HG03139 (cell line): Measurements from ENCODE around the gene ZMYM4.
"Not testable (repeated sequence)": the region's sequence is repeated elsewhere in the genome, so short reads cannot be mapped to it uniquely, and the experiment has no call there.

Experiments
- ATAC-seq: cut with Tn5 transposase; IDR thresholded peaks from one replicate; pipeline ENCODE4 v1.9.1; 2021; ENCODE audit not compliant: unreplicated experiment

Gene ZMYM4

DNA sequence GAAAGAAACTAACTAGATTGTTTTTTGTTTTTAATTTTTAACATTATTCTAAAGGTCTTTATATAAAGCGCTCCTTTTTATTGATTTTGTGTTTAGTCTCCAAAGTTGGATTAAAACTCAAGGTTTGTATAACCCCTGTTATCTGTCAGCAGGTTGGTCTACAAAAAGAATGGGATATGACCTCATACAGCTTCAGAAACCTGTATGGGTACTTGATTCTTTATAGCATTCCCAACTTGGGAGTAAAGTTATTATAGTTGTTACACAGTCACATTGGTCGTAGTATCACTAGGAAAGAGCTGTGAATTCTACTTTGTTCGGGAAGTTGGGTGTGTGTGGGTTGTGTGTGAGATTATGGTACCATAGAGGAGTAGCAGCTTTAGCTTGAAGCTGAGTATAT is 52.4 kb downstream of the ZMYM4 start:
- ATAC-seq = no peak

DNA sequence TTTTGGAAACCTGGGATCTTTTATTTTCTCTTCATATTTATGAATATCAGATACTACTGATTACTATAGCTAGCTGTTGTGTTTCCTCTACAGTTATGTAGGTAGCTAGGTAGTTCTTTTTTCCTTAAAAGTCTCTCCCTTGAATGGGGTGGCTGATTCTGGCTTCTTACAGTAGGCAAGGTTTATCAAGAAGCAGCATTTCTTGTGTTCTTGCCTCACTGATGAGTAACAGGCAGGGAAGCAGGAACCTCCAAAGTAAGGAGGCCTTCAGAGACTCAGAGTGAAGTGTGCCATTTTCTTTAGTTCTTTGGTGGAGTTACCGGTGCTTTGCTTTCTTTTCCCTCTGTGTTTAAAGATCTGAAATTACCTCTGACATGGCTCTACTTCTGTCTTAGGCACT is 56.0 kb downstream of the ZMYM4 start:
- no peak for ATAC-seq

DNA sequence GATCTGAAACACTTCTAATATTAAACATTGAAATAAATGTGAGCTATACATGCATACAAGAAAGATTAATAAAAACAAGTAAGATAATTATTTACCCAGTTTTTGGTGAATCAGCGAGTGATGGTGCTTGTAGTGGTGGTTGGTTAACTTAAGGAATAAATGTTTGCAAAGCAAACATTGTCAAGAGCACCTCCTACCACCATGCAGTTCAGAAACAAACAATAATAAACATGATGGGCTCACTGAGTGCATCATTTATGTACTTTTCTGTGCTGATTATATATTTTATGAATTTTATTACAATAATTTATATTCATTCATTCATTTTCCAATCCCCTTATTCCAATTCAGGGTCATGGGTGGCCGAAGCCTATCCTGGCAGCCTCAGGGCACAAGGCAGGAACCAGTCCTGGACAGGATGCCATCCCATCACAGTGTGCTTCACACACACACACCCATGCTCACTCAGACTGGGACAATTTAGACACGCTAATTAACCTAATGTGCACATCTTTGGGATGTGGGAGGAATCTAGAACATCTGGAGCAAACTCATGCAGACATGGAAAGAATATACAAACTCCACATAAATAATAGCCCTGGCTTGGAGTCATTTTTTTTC is 57.8 kb downstream of the ZMYM4 start:
- ATAC-seq = no peak

DNA sequence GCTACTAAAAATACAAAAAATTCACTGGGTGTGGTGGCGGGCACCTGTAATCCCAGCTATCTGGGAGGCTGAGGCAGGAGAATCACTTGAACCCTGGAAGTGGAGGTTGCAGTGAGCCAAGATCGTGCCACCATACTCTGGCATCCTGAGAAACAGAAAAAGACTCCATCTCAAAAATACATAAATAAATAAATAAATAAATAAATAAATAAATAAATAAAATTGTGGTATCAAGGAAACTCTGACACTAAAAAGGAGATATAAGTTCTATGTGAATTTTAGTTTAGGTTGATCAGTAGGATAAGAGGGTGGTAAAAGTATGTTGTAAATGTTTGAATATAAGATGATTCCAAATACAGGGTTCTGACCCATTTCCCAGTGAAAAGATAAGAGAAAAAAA is 63.1 kb downstream of the ZMYM4 start:
- not testable (repeated sequence) for ATAC-seq

DNA sequence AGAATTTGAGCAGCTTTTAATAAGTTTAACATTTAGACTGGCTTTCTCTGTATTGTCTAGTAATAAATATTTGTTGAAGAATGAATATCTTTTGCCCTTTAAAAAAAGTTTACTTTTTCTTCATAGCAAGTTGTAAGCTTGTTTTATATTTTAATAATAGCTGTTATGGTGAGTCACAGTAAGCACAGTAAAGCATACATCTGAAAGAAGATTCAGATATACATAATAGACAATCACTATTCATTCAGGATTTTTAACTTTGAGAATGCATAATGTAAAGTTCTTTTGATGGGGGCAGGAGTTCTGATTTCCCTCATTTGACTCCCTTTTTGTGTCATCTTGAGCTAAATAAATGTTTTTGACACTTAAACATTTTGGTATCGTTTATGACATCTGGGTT is 66.0 kb downstream of the ZMYM4 start:
- no peak for ATAC-seq

DNA sequence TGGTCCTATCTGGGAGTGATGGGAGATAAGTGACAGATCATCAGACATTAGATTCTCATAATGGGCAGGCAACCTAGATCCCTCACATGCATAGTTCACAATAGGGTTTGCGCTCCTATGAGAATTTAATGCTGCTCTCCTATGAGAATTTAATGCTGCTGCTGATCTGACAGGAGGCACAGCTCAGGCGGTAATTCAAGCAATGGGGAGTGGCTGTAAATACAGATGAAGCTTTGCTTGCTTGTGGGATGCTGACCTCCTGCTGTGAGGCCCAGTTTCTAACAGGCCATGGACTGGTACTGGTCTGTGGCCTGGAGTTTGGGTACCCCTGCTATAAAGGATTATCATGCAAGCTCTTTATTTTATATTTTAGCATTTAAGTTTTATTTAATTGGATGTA is 72.0 kb downstream of the ZMYM4 start:
- ATAC-seq = no peak

DNA sequence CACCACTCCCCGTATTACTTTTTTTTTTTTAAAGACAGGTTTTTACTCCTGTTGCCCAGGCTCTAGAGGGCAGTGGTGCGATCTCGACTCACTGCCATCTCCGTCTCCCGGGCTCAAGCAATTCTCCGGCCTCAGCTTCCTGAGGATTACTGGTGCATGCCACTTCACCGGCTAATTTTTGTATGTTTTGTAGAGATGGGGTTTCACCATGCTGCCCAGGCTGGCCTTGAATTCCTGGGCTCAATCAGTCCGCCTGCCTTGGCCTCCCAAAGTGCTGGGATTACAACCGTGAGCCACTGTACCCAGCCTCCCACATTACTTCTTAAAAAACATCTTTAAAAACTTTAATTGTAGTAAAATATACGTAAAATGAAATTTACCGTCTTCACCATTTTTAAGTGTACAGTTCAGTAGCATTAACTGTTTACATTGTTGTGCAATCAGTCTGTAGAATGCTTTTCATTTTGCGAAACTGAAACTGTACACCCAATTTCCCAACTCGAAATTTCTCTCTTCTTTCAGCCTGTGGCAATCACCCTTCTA is 77.0 kb downstream of the ZMYM4 start:
- no peak for ATAC-seq

DNA sequence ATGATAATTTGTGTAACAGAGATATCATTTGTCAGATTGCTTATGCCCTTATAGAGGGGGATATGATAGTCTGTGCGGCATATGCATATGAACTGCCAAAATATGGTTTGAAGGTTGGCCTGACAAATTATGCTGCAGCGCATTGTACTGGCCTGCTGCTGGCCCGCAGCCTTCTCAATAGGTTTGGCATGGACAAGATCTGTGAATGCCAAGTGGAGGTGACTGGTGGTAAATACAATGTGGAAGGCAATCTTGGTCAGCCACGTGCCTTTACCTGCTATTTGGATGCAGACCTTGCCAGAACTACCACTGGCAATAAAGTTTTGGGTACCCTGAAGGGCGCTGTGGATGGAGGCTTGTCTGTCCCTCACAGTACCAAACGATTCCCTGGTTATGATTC is 82.4 kb downstream of the ZMYM4 start:
- no peak for ATAC-seq

DNA sequence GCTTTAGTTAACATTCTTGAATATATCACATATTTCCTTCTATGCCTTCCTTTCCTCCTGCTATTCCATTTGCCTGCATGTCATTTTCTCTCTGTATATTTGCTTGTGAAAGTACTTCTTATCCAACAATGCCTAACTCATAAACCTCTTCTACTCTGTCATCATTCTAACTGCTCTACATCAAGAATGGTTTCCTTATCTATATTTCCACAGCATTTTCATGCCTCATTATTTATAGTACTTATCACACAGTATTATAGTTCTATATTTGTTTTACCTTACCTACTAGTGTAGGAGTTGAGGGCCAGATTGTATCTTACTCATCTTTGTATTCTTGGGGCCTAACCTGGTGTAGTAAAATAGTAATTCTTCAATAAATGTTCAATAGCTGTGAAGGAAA is 91.5 kb downstream of the ZMYM4 start:
- ATAC-seq = no peak

DNA sequence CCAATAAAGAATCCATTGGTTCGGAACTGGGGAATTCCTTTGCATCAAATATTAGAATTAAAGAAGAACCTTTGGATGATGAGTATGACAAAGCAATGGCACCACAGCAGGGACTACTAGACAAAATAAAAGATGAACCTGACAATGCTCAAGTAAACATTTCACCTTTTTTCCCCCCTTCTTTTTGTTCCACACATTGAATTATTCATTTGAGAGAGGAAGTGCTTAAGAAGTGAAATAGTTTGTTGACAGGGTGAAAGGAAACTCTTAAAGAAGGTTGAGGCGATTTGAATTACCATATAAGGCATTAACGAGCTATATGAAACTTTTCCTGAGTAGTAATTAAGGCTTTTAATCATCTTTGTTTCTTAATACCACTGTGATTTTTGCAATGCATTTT is 93.1 kb downstream of the ZMYM4 start:
- ATAC-seq = no peak

DNA sequence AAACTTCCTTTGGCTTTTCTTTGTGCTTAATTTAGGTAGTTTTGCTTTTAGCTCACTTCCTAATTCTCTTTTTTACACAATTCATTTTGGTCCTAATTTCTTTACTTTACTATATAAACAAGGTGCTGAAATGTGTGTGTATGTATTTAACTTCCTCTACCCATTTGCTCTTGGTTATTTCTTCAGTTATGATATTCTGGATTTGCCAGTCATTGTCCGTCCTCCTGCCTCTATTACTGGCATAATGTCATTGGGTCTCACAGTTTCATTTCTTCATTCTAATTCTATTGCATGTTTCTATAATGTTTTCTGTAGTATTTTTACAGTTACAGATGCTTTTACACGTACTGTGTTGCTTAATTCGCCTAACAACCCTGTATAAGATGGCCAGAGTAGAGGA is 96.2 kb downstream of the ZMYM4 start:
- ATAC-seq = no peak

DNA sequence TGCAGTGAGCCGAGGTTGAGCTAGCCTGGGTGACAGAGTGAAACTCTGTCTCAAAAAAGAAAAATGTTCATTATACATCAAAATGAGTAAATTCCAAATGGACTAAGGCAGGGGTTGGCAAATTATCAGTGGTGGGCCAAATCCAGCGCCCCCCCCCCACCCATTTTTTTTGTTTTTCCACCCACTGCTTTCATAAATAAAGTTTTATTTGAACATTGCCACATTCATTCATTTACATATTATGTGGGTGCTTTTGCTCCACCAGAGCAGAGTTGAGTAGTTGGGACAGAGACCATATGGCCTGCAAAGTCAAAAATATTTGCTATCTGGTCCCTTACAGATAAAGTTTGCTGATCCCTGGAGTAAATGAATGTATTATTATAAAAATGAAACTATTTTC is 99.4 kb downstream of the ZMYM4 start:
- no peak for ATAC-seq

DNA sequence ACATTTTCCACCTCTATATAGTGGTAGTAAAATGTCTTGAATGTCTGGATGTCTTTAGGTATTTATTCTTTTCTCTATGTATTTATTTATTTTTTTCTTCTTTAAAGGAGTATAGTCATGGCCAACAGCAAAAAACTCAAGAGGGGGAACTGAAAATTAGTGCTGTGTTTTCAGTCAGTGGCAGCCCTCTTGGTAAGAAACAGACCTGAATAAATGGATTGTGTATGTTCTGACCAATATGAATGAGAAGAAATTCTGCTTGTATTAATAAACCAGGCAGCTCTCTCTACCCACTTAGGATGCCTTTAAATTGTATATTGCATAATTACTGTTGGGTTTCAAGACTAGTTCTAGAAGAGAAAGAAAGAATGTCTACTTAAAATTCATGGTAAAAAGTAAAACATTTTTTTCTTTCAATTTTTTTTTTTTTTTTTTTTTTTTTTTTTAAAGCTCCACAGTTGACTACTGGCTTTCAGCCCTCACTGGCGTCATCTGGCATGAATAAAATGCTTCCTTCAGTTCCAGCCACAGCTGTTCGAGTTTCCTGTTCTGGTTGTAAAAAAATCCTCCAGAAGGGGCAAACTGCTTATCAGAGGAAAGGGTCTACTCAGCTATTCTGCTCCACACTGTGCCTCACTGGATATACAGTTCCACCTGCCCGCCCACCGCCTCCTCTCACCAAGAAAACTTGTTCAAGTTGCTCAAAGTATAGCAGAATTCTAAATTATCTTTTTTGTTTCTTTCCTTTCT is 101.6 kb downstream of the ZMYM4 start:
- no peak for ATAC-seq

DNA sequence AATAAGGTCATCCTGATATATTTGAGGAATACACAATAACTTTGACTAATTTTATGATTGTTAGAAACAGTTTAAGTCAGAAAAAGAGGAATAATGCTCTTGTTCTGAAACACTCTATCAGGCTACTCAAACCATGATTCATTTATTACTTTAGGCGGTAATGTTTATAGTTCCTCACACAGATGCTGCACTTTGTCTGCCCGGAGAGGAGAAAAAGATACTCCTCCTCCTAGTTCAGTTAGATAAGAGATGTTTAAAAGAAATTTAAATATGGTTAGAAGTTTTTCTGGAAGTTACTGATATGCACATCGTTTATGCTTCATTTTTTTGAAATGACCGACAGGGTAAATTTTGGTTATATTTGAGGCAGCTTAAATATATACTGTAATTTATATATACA is 103.0 kb downstream of the ZMYM4 start:
- no peak for ATAC-seq

DNA sequence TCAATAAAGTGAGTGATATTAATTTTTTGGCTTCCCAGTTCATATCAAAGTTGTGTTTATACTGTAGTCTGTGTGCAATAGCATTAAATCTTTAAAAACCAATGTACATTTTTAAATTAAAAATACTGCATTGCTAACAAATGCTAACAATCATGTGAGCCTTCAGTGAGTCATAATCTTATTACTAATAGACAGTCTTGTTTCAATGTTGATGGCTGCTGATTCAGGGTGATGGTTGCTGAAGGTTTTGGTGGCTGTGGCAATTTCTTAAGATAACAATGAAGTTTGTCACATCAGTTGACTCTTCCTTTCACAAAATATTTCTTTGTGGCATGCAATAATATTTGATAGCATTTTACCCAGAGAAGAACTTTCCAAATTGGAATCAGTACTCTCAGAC is 109.0 kb downstream of the ZMYM4 start:
- ATAC-seq = no peak

DNA sequence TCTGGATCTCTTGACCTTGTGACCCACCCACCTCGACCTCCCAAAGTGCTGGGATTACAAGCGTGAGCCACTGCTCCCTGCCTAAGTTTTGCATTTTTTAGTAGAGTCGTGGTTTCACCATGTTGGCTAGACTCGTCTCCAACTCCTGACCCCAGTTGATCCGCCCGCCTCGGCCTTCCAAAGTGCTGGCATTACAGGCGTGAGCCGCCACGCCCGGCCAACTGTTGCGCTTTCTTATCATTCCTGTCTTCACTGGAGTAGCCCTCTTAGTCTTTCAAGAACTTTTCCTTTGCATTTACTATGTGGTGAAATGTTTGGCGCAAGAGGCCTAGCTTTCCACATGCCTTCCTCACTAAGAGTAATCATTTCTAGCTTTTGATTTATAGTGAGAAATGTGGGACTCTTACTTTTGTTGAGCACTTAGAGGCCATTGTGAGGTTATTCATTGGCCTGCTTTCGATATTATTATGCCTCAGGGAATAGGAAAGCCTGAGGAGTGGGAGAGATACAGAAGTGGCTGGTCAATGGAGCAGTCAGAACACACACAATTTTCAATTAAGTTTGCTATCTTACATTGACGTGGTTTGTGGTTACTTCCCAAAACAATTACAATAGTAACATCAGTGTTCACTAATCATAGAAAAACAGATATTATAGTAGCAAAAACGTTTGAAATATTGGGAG is 111.0 kb downstream of the ZMYM4 start:
- no peak for ATAC-seq

DNA sequence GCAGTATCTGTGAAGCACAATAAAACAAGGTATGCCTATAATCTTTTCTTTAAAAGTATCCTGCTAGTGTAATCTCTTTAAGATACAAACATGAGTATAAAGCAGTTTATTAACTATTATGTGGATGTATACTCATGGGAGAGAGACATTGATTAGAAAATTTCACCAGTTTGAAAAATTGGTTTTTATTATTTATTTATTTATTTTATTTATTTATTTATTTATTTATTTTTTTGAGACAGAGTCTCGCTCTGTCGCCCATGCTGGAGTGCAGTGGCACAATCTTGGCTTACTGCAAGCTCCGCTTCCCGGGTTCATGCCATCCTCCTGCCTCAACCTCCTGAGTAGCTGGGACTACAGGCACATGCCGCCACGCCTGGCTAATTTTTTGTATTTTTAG is 111.6 kb downstream of the ZMYM4 start:
- ATAC-seq = not testable (repeated sequence)

DNA sequence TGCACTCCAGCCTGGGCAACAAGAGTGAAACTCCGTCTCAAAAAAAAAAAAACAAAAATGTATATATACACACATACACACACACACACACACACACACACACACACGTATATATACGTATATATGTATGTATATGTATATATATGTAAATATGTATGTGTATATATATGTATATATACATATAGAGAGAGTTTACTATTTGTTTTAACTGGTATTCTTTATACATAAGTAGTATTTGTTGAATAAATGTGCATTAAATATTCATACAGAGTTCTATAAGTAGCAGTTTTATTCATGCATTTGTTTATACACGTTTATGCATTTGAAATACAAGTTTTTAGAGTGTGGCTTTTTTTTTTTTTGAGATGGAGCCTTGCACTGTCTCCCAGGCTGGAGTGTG is 113.6 kb downstream of the ZMYM4 start:
- no peak for ATAC-seq

DNA sequence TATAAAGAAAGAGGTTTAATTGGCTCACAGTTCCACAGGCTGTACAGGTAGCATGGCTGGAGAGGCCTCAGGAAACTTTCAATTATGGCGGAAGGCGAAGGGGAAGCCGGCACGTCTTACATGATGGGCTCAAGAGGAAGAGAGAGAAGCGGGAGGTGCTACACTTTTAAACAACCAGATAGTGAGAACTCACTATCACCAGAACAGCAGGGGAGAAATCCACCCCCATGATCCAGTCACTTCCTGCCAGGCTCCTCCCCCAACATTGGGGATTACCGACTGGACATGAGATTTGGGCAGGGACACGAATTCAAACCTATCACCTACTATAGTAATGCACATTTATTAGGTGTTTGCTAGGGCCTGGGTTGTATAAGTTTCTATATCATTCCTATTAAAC is 117.8 kb downstream of the ZMYM4 start:
- no peak for ATAC-seq

DNA sequence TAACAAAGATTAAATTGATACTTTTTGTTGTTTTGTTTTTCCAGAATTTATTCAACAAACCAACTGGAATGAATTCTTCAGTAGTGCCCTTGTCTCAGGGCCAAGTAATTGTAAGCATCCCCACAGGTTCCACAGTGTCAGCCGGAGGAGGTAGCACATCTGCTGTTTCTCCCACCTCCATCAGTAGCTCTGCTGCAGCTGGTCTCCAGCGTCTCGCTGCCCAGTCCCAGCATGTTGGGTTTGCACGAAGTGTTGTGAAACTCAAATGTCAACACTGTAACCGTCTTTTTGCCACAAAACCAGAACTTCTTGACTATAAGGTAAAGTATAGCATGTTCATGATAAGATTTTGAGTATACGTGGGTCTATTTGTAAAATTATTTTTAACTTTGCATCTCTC is 118.5 kb downstream of the ZMYM4 start:
- no peak for ATAC-seq

DNA sequence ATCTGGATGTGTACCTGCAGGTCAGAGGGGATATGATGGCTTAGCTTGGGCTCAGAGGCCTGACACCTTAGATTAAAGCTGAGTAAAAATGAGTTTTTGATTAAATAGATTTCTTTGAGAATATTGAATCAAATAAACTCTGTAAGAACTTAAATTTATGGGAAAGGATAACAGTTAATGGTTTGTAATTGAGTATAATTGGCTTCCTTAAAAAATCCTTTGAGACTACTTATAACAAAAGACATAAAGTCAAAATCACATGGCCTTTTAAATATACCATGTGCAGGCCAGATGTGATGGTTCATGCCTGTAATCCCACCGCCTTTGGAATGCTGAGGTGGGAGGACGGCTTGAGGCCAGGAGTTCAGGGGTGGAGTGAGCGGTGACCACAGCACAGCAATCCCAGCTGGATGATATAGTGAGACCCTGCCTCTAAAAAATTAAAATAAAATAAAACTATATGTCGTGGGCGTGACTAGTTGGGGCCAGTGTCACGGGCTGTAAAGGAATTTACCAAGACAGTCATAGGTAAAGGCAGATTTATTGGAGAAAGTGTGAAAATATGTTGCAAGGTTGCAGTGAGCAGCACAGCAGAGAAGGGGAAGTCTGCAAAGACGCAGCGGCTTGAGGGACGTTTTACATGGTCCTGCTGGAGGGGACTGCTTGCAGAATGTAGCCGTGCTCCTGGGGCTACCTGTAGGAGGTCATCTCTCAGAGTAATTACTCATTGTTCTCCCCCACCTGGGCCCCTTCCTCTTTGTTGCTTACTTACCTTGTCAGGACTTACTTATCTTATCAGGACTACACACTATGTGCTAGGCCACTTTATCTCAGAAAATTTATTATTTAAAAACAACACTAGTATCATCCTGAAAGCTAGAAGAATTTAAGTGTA is 122.3 kb downstream of the ZMYM4 start:
- ATAC-seq = no peak
